ENCODE results near the gene IGFL4.

The IGFL4 gene

DNA sequence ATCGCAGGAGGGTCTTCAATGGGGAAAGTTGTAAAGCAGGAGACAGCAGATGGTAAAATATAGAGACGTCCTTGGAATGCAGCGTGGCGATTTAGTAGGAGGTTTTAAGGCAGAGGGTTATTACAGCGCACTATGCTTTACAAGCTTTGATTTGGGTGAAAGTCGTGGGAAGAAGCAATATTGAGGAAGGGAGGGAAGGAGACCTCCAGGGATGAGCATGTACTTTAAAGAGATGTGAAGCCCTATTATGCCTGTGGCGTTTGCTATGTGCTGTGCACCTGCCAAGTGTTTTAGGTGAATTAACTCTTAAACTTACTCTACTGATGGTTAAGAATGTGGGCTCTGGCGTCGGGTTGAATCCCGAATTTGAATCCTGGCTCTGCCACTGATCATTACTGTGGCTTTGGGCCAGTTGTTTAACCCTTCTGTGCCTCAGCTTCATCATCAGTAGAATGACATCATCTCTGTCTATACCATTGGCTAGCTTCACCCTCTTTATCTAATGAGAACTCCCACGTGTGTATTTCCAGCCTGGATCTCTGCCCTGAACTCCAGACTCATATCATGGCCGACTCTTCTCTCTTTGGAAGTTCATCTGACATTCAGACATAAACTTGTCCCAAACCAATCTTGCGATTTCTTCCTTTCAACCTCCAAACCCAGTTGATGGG, 45.0 kb downstream of the IGFL4 start (continued):
- TF ChIP-seq, protein P1, sequence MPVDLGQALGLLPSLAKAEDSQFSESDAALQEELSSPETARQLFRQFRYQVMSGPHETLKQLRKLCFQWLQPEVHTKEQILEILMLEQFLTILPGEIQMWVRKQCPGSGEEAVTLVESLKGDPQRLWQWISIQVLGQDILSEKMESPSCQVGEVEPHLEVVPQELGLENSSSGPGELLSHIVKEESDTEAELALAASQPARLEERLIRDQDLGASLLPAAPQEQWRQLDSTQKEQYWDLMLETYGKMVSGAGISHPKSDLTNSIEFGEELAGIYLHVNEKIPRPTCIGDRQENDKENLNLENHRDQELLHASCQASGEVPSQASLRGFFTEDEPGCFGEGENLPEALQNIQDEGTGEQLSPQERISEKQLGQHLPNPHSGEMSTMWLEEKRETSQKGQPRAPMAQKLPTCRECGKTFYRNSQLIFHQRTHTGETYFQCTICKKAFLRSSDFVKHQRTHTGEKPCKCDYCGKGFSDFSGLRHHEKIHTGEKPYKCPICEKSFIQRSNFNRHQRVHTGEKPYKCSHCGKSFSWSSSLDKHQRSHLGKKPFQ (tag by site-specific recombination; IDR thresholded peaks at IDR 0.05) = no peak
- TF ChIP-seq ZFP3 (tag by site-specific recombination; IDR thresholded peaks at IDR 0.05; ENCODE audit: low read depth) = no peak
- TF ChIP-seq ZNF76 (tag by site-specific recombination; IDR thresholded peaks at IDR 0.05; ENCODE audit: borderline replicate concordance, low read depth) = no peak
- no peak for TF ChIP-seq ZNF184 (tag by site-specific recombination; IDR thresholded peaks at IDR 0.05)
- TF ChIP-seq, protein P2, sequence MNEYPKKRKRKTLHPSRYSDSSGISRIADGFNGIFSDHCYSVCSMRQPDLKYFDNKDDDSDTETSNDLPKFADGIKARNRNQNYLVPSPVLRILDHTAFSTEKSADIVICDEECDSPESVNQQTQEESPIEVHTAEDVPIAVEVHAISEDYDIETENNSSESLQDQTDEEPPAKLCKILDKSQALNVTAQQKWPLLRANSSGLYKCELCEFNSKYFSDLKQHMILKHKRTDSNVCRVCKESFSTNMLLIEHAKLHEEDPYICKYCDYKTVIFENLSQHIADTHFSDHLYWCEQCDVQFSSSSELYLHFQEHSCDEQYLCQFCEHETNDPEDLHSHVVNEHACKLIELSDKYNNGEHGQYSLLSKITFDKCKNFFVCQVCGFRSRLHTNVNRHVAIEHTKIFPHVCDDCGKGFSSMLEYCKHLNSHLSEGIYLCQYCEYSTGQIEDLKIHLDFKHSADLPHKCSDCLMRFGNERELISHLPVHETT (tag by site-specific recombination; IDR thresholded peaks at IDR 0.05) = no peak
- TF ChIP-seq, protein P3, sequence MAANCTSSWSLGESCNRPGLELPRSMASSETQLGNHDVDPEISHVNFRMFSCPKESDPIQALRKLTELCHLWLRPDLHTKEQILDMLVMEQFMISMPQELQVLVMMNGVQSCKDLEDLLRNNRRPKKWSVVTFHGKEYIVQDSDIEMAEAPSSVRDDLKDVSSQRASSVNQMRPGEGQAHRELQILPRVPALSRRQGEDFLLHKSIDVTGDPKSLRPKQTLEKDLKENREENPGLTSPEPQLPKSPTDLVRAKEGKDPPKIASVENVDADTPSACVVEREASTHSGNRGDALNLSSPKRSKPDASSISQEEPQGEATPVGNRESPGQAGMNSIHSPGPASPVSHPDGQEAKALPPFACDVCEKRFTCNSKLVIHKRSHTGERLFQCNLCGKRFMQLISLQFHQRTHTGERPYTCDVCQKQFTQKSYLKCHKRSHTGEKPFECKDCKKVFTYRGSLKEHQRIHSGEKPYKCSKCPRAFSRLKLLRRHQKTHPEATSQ (tag by site-specific recombination; IDR thresholded peaks at IDR 0.05) = no peak
- TF ChIP-seq, protein P4, sequence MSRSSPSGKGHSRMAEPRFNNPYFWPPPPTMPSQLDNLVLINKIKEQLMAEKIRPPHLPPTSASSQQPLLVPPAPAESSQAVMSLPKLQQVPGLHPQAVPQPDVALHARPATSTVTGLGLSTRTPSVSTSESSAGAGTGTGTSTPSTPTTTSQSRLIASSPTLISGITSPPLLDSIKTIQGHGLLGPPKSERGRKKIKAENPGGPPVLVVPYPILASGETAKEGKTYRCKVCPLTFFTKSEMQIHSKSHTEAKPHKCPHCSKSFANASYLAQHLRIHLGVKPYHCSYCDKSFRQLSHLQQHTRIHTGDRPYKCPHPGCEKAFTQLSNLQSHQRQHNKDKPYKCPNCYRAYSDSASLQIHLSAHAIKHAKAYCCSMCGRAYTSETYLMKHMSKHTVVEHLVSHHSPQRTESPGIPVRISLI (tag by site-specific recombination; IDR thresholded peaks at IDR 0.05) = no peak
- peak; percentile 53; the same call in 1 of the 2 replicates for TF ChIP-seq ZFP37 (tag by site-specific recombination; IDR thresholded peaks at IDR 0.05)

DNA sequence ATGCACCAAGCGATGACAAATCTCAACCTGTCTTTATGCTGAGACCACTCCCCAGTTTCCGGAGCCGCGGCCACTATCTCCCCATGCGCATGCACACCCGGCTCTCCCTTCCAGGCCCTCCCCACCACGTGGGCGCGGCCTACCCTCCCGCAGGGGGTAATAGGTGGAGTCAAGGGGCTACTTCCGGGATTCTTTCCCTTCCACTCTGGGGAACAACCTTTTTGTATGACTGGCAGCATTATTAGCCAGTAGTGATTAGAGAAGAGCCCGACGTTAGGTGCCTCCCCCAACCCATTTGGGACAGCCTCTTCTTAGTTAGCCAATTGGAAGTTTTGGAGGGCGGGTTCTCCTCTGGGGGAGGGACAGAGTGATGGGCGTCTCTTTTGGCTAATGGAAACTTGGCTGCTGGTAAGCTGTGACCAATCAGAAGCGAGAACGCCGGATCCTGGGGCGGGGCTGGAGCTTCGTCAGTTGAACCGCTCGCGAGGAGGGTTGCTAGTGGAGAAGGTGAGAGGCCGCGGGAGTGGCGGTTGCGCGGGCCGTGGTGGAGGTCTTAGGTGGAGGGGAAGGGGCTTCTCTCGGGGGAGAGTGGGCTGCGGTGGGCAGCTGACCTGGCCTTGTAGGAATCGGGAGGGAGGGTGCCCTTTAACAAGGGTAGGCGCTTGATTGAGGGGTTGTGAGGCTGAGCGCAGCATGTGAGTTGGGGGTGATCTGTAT, 45.6 kb downstream of the IGFL4 start, which contains the start of gene CCDC61:
Gene CCDC61, plus strand, starts transcription at position 470 of the 717 bp plus-strand sequence. CDS start 7,552 bp downstream, outside the sequence.
- H3K4me3 ChIP-seq (ENCODE audit: low read depth, low read length) = peak within 1 kb of the TSS; percentile 62
- no peaks in the 10 kb centered on the region for H3K9me3 ChIP-seq (ENCODE audit: control insufficient read depth, insufficient read depth, low read depth, low read length)
- no peak within 1 kb of the TSS; the same call in 1 of the 2 replicates for H3K27ac ChIP-seq (ENCODE audit: extremely low read depth, low read depth, low read length)
- peaks cover 4 to 6% of the 10 kb centered on the region in 2 experiments; a peak in 2 of 3 replicates for H3K36me3 ChIP-seq (ENCODE audit: control insufficient read depth in 2 of 2, insufficient read depth in 1 of 2, low read length in 2 of 2)
- ChIA-PET POLR2A (interaction anchor here (0.6 to 2.2 kb wide), 35 partner anchors 8 to 1553 kb away, joined by 3 to 30 read pairs (median 5); partner anchors contain the start of genes CCDC8, IRF2BP1, MYPOP and QPCTL), CTCF (interaction anchor here (0.9 to 3.4 kb wide), 6 partner anchors 9 to 178 kb away, joined by 3 to 26 read pairs (median 8); no protein-coding TSS in a partner anchor)
- H3K4me1 ChIP-seq (ENCODE audit: control insufficient read depth, insufficient read depth, low read length) = peaks cover 12% of the 10 kb centered on the region
- TF ChIP-seq GLIS2 (tag by site-specific recombination; IDR thresholded peaks at IDR 0.05) (peak; percentile 65), HOXA7 (CRISPR knock-in tag; IDR thresholded peaks at IDR 0.05; ENCODE audit: borderline replicate concordance) (no peak), ZNF530 (tag by site-specific recombination; IDR thresholded peaks at IDR 0.05; ENCODE audit: low read depth) (no peak), MZF1 (tag by site-specific recombination; IDR thresholded peaks at IDR 0.05; ENCODE audit: borderline replicate concordance) (no peak), ZNF624 (tag by site-specific recombination; IDR thresholded peaks at IDR 0.05) (no peak), ZNF544 (tag by site-specific recombination; IDR thresholded peaks at IDR 0.05) (no peak), HOXC10 (CRISPR knock-in tag; IDR thresholded peaks at IDR 0.05) (no peak), OVOL3 (tag by site-specific recombination; IDR thresholded peaks at IDR 0.05) (no peak), SETDB1 (IDR thresholded peaks at IDR 0.05; ENCODE audit: insufficient read length, low read length) (no peak), ZNF2 (tag by site-specific recombination; IDR thresholded peaks at IDR 0.05) (peak; percentile 40; the same call in 1 of the 2 replicates), ZNF514 (tag by site-specific recombination; IDR thresholded peaks at IDR 0.05) (no peak), ZNF394 (tag by site-specific recombination; IDR thresholded peaks at IDR 0.05; ENCODE audit: borderline replicate concordance) (0 out of 2 replicates have a peak, but pooled peaks have one; percentile 24), ZNF302 (tag by site-specific recombination; IDR thresholded peaks at IDR 0.05; ENCODE audit: low read depth) (no peak), ZNF670 (tag by site-specific recombination; IDR thresholded peaks at IDR 0.05; ENCODE audit: low read depth) (no peak)
- TF ChIP-seq, protein P5, sequence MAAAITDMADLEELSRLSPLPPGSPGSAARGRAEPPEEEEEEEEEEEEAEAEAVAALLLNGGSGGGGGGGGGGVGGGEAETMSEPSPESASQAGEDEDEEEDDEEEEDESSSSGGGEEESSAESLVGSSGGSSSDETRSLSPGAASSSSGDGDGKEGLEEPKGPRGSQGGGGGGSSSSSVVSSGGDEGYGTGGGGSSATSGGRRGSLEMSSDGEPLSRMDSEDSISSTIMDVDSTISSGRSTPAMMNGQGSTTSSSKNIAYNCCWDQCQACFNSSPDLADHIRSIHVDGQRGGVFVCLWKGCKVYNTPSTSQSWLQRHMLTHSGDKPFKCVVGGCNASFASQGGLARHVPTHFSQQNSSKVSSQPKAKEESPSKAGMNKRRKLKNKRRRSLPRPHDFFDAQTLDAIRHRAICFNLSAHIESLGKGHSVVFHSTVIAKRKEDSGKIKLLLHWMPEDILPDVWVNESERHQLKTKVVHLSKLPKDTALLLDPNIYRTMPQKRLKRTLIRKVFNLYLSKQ (tag by site-specific recombination; IDR thresholded peaks at IDR 0.05; ENCODE audit: borderline replicate concordance) = no peak
- TF ChIP-seq, protein P6, sequence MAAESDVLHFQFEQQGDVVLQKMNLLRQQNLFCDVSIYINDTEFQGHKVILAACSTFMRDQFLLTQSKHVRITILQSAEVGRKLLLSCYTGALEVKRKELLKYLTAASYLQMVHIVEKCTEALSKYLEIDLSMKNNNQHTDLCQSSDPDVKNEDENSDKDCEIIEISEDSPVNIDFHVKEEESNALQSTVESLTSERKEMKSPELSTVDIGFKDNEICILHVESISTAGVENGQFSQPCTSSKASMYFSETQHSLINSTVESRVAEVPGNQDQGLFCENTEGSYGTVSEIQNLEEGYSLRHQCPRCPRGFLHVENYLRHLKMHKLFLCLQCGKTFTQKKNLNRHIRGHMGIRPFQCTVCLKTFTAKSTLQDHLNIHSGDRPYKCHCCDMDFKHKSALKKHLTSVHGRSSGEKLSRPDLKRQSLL (tag by site-specific recombination; IDR thresholded peaks at IDR 0.05) = no peak
- TF ChIP-seq, protein P7, sequence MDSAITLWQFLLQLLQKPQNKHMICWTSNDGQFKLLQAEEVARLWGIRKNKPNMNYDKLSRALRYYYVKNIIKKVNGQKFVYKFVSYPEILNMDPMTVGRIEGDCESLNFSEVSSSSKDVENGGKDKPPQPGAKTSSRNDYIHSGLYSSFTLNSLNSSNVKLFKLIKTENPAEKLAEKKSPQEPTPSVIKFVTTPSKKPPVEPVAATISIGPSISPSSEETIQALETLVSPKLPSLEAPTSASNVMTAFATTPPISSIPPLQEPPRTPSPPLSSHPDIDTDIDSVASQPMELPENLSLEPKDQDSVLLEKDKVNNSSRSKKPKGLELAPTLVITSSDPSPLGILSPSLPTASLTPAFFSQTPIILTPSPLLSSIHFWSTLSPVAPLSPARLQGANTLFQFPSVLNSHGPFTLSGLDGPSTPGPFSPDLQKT (IDR thresholded peaks at IDR 0.05; ENCODE audit: borderline replicate concordance, low read depth, low read length) = no peak; the same call in 1 of the 2 replicates
